A549 (cell line): ENCODE results near the gene IQCN.
A peak's percentile ranks its signal among the peaks of the same experiment; 100 is the strongest.

Experiments used
- EHMT2 ChIP-seq: fragments of 200-600 bp; sonication (generic); IDR thresholded peaks from 2 replicates; pipeline ENCODE4 v1.6.1; 2016; ENCODE audit warnings: antibody characterized with exemption, low read depth, mild to moderate bottlenecking, moderate library complexity
- EP300 ChIP-seq, 2 experiments: fragments of >200 bp; sonication (Bioruptor Twin); formaldehyde crosslinking; IDR thresholded peaks; 2 replicates in 1 of 2; 3 replicates in 1 of 2; pipeline ENCODE4 v1.6.1; 2016 to 2017
- JUNB ChIP-seq: fragments of >200 bp; sonication (Bioruptor Twin); formaldehyde crosslinking; IDR thresholded peaks from 2 replicates; pipeline ENCODE4 v1.6.1; 2016
- KDM1A ChIP-seq: fragments of 200-600 bp; sonication (generic); IDR thresholded peaks from 2 replicates; pipeline ENCODE4 v1.6.1; 2016; ENCODE audit warnings: low read depth, mild to moderate bottlenecking
- MAZ ChIP-seq: fragments of 150-350 bp; IDR thresholded peaks from 2 replicates; pipeline ENCODE4 v1.6.1; 2014; ENCODE audit warnings: antibody characterized with exemption, low read depth, low read length, borderline replicate concordance
- NR3C1 ChIP-seq: fragments of >200 bp; sonication (Bioruptor Twin); formaldehyde crosslinking; IDR thresholded peaks from 3 replicates; pipeline ENCODE4 v1.6.1; 2017
- POLR2A ChIP-seq: IDR thresholded peaks from 2 replicates; pipeline ENCODE4 v1.6.1; 2012; ENCODE audit warnings: mild to moderate bottlenecking, low read length
- SMC3 ChIP-seq: fragments of >200 bp; sonication (Bioruptor Twin); formaldehyde crosslinking; IDR thresholded peaks from 3 replicates; pipeline ENCODE4 v1.6.1; 2018; ENCODE audit warnings: inconsistent platforms
- TF ChIP-seq, protein P1 (sequence below): IDR thresholded peaks from 2 replicates; pipeline ENCODE4 v1.6.1; 2012
- TF ChIP-seq, protein P2 (sequence below): fragments of >200 bp; sonication (Bioruptor Twin); formaldehyde crosslinking; IDR thresholded peaks from 3 replicates; pipeline ENCODE4 v1.5.1; 2016
- TF ChIP-seq, protein P3 (sequence below): fragments of 200-600 bp; sonication (generic); IDR thresholded peaks from 2 replicates; pipeline ENCODE4 v1.6.1; 2016; ENCODE audit warnings: antibody characterized with exemption, mild to moderate bottlenecking, moderate library complexity
- TF ChIP-seq, protein P4 (sequence below): fragments of 150-350 bp; IDR thresholded peaks from 2 replicates; pipeline ENCODE4 v1.6.1; 2014; ENCODE audit warnings: low read depth, mild to moderate bottlenecking, low read length
- TF ChIP-seq, protein P5 (sequence below): IDR thresholded peaks from 2 replicates; pipeline ENCODE4 v1.6.1; 2012

DNA sequence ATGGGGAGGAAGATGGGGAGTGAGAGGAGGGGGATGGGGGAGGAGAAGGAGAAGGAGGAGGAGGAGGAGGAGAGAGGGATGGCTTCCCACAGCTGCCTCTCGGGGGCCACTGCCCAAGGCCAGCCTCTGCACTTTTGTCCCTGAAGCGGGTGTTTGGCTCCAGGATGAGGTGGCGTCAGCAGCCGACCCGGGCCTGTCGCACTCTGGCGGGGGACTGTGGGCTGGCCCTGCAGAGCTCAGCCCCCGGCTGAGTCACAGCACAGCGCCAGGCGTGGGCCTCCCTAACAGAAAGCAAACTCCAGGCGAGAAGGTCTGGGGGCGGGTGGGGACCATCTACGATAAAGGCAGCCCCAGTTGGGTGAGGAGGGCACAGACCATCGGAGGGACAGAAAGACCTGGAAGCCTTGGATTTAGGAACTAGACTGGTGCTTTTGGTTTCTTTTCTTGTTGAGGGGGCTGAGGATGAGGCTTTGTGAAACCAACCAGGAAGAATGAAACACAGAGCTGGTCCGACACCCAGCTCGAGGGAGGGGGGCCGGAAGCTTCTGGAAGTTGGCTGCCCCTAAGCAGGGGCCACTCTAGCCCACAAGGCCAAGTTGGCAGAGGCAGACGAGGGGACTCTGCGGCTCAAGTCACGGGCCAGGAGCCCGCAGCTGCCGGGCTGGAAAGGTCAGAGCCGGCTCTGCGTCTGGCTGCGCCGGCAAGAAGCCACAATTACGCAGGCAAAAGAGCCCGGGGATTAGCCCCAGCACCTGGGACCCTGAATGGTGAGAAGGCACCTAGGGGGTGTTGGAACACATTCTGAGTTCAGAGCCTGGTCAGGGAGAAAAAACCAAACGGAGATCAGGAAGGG lies 30.4 kb upstream of the IQCN start:
- TF ChIP-seq, protein P1, sequence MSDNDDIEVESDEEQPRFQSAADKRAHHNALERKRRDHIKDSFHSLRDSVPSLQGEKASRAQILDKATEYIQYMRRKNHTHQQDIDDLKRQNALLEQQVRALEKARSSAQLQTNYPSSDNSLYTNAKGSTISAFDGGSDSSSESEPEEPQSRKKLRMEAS, result peak; percentile 48
- TF ChIP-seq, protein P2, sequence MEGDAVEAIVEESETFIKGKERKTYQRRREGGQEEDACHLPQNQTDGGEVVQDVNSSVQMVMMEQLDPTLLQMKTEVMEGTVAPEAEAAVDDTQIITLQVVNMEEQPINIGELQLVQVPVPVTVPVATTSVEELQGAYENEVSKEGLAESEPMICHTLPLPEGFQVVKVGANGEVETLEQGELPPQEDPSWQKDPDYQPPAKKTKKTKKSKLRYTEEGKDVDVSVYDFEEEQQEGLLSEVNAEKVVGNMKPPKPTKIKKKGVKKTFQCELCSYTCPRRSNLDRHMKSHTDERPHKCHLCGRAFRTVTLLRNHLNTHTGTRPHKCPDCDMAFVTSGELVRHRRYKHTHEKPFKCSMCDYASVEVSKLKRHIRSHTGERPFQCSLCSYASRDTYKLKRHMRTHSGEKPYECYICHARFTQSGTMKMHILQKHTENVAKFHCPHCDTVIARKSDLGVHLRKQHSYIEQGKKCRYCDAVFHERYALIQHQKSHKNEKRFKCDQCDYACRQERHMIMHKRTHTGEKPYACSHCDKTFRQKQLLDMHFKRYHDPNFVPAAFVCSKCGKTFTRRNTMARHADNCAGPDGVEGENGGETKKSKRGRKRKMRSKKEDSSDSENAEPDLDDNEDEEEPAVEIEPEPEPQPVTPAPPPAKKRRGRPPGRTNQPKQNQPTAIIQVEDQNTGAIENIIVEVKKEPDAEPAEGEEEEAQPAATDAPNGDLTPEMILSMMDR, result no peak
- TF ChIP-seq KDM1A (no peak), EHMT2 (no peak), JUNB (no peak), SMC3 (no peak), MAZ (no peak), EP300 (IDR thresholded peaks at IDR 0.05) (no peak), NR3C1 (no peak), POLR2A (no peak; the same call in 1 of the 2 replicates)
- TF ChIP-seq, protein P3, sequence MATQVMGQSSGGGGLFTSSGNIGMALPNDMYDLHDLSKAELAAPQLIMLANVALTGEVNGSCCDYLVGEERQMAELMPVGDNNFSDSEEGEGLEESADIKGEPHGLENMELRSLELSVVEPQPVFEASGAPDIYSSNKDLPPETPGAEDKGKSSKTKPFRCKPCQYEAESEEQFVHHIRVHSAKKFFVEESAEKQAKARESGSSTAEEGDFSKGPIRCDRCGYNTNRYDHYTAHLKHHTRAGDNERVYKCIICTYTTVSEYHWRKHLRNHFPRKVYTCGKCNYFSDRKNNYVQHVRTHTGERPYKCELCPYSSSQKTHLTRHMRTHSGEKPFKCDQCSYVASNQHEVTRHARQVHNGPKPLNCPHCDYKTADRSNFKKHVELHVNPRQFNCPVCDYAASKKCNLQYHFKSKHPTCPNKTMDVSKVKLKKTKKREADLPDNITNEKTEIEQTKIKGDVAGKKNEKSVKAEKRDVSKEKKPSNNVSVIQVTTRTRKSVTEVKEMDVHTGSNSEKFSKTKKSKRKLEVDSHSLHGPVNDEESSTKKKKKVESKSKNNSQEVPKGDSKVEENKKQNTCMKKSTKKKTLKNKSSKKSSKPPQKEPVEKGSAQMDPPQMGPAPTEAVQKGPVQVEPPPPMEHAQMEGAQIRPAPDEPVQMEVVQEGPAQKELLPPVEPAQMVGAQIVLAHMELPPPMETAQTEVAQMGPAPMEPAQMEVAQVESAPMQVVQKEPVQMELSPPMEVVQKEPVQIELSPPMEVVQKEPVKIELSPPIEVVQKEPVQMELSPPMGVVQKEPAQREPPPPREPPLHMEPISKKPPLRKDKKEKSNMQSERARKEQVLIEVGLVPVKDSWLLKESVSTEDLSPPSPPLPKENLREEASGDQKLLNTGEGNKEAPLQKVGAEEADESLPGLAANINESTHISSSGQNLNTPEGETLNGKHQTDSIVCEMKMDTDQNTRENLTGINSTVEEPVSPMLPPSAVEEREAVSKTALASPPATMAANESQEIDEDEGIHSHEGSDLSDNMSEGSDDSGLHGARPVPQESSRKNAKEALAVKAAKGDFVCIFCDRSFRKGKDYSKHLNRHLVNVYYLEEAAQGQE, result no peak
- TF ChIP-seq, protein P4, sequence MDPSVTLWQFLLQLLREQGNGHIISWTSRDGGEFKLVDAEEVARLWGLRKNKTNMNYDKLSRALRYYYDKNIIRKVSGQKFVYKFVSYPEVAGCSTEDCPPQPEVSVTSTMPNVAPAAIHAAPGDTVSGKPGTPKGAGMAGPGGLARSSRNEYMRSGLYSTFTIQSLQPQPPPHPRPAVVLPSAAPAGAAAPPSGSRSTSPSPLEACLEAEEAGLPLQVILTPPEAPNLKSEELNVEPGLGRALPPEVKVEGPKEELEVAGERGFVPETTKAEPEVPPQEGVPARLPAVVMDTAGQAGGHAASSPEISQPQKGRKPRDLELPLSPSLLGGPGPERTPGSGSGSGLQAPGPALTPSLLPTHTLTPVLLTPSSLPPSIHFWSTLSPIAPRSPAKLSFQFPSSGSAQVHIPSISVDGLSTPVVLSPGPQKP, result no peak
- TF ChIP-seq, protein P5, sequence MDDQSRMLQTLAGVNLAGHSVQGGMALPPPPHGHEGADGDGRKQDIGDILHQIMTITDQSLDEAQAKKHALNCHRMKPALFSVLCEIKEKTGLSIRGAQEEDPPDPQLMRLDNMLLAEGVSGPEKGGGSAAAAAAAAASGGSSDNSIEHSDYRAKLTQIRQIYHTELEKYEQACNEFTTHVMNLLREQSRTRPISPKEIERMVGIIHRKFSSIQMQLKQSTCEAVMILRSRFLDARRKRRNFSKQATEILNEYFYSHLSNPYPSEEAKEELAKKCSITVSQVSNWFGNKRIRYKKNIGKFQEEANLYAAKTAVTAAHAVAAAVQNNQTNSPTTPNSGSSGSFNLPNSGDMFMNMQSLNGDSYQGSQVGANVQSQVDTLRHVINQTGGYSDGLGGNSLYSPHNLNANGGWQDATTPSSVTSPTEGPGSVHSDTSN, result no peak
